ENCODE results near the gene CLMP.

Gene CLMP

GRCh38 chr11:123057661-123058305 is 137.3 kb downstream of the CLMP start:
- POLR2A ChIA-PET (ENCODE audit: low non-redundant PET), result no interaction called here
- DNase-seq (ENCODE audit: low spot score), result no peak
- no peak for TF ChIP-seq CTCF (conservative IDR thresholded peaks at IDR 0.05; ENCODE audit: low read depth)
- CTCF ChIA-PET, result interaction anchor here (1.0 kb wide), 1 partner anchor 194 kb away, joined by 5 read pairs; no protein-coding TSS in a partner anchor
- peak overlapping the region; percentile 60 for H3K27ac ChIP-seq

GRCh38 chr11:123056835-123057491 is 138.1 kb downstream of the CLMP start:
- no peak overlapping the region for H3K27ac ChIP-seq
- no peak for TF ChIP-seq CTCF (conservative IDR thresholded peaks at IDR 0.05; ENCODE audit: low read depth)
- no peak for DNase-seq (ENCODE audit: low spot score)
- POLR2A ChIA-PET (ENCODE audit: low non-redundant PET), result no interaction called here
- CTCF ChIA-PET, result interaction anchor here (1.0 kb wide), 1 partner anchor 193 kb away, joined by 5 read pairs; no protein-coding TSS in a partner anchor

- ChIA-PET POLR2A (ENCODE audit: low non-redundant PET) (interaction anchor here (0.7 kb wide), 1 partner anchor 192 kb away, joined by 12 read pairs; no protein-coding TSS in a partner anchor), CTCF (interaction anchor here (0.7 to 1.6 kb wide), 3 partner anchors 10 to 1249 kb away, joined by 3 to 4 read pairs (median 3); no protein-coding TSS in a partner anchor)
- no peak for DNase-seq (ENCODE audit: low spot score)
- peak overlapping the region; percentile 57 for H3K27ac ChIP-seq
- TF ChIP-seq CTCF (conservative IDR thresholded peaks at IDR 0.05; ENCODE audit: low read depth), result no peak
Observed at GRCh38 chr11:123055191-123055901, 139.7 kb downstream of the CLMP start.

GRCh38 chr11:123054301-123055065 is 140.6 kb downstream of the CLMP start:
- CTCF ChIA-PET, result interaction anchor here (0.7 to 1.9 kb wide), 9 partner anchors 9 to 1248 kb away, joined by 3 to 17 read pairs (median 3); no protein-coding TSS in a partner anchor
- DNase-seq (ENCODE audit: low spot score), result peak; percentile 73
- peak; percentile 73 for TF ChIP-seq CTCF (conservative IDR thresholded peaks at IDR 0.05; ENCODE audit: low read depth)
- peak overlapping the region; percentile 62 for H3K27ac ChIP-seq
- POLR2A ChIA-PET (ENCODE audit: low non-redundant PET), result interaction anchor here (0.7 to 1.4 kb wide), 3 partner anchors 188 to 453 kb away, joined by 3 to 12 read pairs (median 5); no protein-coding TSS in a partner anchor

- CTCF ChIA-PET, result interaction anchor here (0.6 to 1.9 kb wide), 5 partner anchors 21 to 189 kb away, joined by 3 to 17 read pairs (median 5); no protein-coding TSS in a partner anchor
- POLR2A ChIA-PET (ENCODE audit: low non-redundant PET), result interaction anchor here (0.7 to 1.4 kb wide), 3 partner anchors 9 to 452 kb away, joined by 3 to 5 read pairs (median 3); partner anchors contain the start of gene HSPA8
- no peak for TF ChIP-seq CTCF (conservative IDR thresholded peaks at IDR 0.05; ENCODE audit: low read depth)
- DNase-seq (ENCODE audit: low spot score), result no peak
- H3K27ac ChIP-seq, result no peak overlapping the region
Observed at GRCh38 chr11:123052901-123053721, 141.9 kb downstream of the CLMP start.

All from RWPE1 (cell line).